Activated CD4-positive, alpha-beta T cell treated with anti-CD3 and anti-CD28 coated beads, Interleukin-2, amount 50 U/mL, for 48 hours (primary cell): ENCODE results near the gene PLEKHA8.

Experiments used
- DNase-seq, 2 experiments: peaks; one replicate each; pipeline ENCODE4 v3.0.0-alpha.2; 2020

The PLEKHA8 gene

DNA sequence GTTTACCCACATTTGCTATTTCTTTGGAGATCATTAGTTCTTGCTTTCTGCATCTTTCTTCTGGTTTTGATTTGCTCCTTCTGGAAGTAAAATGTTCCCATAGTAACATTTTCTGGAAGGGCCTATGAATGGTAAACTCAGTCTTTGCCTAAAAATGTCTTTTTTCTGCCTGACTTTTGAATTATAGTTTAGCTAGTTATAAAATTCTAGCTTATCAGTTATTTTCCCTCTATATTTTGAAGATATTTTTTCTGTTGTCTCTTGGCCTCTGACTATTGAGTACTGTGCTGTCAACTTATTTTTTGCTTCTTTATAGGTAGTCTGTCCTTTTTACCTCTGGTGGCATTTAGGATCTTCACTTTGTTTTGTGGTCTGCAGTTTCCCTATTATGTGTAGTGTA is 84.9 kb downstream of the PLEKHA8 start:
- DNase-seq = no peak

DNA sequence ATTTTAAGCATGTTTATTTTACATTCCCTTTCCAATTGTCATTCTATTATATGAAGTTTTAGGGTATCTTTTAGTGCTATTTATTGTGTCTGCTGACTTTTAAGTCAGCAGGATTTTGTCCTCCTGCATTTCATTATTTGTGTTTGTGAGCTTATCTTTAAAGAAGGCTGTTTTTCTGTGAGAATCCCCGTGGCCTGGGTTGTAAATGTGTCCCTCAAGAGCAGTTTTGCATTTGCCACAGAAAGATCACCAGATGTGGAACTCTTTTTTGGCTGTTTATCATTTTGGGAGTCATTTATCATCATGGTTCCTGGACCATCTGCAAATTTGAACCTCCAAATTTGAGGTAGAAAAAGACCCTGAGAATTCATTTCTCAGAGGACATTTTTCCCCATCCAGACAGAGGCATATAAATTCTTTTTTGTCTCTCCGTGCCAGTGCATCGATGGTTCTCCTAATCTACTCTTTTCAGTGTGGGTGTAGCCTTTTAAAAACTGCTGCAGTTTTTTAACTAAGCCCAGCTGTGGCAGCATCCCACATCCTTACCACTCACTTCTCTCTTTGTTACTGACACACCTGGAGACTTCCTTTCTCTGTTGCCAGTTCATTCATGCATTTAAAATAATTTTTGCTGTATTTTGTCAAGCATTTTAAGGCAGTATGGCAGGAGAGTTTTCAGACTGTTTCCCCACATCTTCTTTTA is 86.5 kb downstream of the PLEKHA8 start:
- no peak for DNase-seq

DNA sequence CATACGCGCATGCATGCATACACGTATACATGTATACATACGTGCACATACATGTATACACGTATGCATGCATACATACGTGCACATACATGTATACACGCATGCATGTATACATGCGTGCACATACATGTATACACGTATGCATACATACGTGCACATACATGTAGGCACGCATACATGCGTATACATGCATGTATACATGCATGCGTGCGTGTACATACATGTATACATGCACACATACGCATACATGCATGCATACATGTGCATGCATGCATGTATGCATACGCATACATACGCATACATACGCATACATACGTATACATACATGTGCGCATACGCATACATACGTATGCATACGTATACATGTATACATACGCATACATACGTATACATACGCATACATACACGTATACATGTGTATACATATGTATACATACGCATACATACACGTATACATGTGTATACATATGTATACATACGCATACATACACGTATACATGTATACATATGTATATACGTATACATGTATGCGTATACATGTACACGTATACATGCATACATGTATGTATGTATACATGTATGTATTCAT is 87.6 kb downstream of the PLEKHA8 start:
- no peak for DNase-seq

DNA sequence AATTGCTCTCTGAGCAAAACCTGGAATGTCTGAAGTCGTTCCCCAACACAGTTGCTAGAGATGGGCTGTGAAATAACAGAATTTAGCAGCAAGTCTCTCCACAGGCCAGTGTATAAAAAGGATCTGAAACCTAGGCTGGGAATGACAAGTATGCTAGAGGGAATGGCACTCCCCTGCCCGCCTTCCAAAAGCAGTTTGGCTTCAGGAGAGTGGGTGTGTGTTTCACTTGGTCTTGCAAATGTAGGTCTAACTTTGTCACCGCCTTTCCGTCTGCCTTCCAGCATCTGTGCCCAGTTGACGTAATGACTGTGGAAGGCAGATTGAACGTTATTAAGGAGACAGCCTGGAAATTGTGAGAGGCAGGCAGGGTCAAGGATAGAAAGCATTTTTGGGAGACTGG is 88.6 kb downstream of the PLEKHA8 start:
- DNase-seq = no peak

DNA sequence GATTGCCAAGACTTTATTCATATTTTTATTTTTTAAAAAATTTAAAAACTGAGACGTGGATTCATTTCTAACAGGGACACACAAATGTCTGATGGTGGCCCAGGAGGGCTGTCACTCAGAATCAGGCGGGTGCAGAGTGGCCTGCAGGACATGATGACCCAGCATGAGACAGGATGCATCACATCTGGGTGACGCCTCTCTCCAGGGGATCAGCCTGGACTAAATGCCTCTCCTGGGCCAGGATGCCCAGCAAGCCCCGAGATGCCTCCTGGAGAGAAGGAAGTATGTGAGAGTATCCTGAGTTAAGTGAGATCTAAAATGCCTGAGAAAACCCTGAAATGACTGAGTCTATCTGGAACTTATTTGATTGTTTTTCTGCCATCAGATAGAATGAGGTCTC is 89.7 kb downstream of the PLEKHA8 start:
- DNase-seq = no peak

DNA sequence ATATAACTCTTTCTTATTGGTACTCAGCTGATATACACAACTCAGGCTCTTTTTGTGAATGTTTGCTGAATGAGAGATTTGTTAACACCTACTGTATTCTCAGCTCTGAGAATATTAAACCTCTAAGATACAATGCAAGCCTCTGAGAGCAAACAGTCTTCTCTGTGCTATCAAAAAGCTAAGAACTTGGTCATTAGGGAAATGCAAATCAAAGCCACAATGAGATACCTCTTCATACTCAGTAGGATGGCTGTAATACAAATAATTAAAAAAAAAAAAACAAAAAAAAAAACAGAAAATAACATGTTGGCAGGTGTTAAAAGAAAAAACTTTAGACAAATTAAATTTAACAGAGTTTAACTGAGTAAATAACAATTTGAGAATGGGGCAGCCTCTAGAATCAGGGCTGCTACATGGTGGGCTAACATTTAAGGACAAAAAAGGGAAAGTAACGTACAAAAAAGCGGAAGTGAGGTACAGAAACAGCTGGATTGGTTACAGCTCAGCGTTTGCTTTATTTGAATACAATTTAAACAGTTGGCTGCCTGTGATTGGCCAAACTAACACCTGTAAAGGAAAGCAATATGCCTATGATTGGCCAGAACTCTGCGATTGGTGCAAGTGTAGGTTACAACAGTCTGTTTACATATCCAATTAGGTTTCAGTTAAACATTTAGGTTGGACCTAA is 91.8 kb downstream of the PLEKHA8 start:
- DNase-seq = no peak

DNA sequence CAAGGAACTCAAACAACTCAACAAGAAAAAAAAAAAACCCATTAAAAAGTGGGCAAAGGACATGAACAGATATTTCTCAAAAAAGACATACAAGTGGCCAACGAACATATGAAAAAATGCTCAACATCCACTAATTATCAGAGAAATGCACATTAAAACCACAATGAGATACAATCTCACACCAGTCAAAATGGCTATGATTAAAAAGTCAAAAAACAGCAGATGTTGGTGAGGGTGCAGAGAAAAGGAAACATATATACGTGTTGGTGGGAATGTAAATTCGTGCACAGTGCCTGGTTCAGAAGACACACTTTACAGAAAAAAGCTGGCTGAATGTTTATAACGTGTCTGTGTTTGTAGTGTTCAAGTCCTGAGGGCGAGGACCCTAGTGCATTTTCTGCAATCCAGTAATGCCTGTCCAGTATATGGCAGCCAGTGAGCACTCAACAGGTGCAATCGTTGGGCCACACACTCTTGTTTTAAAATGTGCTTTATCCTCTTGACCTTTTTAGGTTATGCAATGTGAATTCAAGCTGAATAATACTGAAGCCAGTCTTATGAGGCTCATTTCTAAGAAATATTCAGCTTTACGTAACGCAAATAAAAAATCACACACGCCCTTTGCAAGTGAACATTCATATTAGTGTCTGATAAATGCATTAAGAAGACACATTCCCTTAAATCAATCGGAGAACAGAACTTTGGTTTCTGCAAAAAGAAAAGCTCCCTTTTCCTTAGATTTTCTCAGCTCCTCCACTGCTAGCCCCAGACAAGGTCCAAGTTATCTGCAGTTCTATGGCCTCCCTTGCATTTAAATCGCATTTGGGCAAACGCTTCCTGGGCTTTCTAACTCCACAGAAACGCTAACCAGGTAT is 105.8 kb downstream of the PLEKHA8 start:
- no peak for DNase-seq

DNA sequence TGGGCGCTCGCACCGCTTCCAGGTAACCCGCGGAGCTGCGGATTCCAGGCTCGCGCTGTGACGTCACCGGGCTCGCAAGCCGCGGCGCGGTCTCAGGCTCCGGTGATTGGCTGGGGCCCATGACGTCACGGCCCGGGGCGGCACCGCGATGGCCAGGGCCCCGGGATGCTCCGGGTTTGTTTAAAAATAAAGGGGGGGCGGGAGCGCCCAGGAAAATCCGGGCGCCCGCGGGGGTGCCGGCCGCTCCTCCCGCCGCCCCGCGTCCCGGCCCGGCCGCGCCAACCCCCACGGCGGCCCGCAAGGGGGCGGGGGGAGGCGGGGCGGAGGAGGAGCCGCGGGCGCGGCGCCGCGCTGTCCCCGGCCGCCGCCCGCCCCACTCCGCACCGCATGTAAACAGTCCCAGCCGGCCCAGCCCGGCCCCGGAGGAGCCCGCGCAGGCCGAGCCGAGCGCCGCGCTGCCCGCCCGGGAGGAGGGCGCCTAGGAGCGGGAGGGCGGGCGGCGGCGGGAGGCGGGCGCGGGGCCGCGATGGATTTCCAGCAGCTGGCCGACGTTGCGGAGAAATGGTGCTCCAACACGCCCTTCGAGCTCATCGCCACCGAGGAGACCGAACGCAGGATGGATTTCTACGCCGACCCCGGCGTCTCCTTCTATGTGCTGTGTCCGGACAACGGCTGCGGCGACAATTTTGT is 106.5 kb downstream of the PLEKHA8 start, which contains the start of gene MTURN:
Gene MTURN (plus strand): TSS at position 376 of the 690 bp plus-strand sequence. CDS start 151 bp downstream, at position 527.
- DNase-seq = peak; percentile 82 to 86

DNA sequence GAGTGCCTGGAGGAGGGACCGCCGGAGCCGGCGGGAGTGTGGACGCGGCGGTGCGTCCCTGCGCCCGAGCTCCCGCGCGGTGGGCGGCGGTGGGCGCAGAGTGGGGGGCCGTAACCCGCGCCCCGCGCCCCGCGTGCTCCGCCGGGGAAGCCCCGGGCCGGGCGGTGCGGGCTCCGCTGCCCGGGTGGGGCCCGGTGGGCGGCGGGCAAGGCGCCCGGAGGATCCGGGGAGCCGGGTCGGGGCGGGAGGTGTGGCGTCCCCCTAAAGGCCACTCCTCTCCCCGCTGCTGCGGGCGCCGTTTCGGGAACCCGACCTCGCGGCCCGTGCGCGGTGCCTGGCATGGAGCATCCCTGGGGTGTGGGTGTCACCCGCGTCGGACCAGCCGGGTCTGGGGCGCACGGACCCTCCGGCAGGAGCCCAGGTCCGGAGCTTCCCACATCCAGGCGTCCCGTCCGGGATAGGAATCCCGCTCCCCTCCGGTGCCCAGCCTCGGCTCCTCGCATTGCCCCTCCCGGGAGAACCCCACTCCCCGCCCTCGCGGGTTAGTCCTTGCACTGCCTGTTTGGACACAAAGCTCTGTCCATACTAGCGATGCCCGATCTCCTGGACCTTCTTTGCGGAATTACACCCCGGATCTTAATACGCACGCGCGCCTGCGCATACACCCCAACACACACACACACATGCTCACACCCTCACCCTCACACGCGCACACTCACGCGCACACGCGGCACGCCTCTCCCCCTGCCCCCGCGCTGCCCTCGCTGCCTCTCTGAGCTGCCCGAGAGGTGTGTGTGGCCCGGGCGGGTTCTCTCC is 107.3 kb downstream of the PLEKHA8 start:
- DNase-seq = peak; percentile 57 to 66

DNA sequence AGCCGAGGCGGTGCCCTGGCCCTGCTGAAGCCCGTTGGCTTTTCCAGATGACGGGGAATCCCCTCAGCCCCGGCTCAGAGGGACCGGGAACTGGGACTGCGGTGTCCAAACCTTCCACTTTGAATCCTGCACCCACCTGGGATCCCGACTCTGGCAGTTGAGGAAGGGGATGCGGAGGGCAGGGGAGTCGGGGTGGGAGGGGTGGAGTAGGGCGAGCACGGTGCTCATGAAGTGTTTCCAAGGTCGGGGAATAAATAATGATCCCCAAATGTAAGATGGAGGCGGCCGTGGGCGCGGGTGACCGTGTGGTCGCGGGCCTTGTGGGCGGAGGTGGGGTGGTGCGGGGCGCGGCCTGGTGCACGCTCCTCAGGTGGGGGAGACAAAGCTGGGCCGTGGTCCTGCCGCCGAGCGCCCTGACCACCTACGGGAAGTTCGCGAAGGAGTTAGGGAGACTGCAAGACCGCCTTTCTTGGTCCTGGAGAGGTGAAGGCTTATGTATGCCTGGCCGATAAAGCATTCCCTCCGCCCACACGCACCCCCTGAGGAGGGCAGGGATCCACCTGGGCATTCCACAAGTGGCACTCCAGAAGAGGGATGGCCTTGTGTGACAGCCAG is 108.0 kb downstream of the PLEKHA8 start:
- DNase-seq = no peak

DNA sequence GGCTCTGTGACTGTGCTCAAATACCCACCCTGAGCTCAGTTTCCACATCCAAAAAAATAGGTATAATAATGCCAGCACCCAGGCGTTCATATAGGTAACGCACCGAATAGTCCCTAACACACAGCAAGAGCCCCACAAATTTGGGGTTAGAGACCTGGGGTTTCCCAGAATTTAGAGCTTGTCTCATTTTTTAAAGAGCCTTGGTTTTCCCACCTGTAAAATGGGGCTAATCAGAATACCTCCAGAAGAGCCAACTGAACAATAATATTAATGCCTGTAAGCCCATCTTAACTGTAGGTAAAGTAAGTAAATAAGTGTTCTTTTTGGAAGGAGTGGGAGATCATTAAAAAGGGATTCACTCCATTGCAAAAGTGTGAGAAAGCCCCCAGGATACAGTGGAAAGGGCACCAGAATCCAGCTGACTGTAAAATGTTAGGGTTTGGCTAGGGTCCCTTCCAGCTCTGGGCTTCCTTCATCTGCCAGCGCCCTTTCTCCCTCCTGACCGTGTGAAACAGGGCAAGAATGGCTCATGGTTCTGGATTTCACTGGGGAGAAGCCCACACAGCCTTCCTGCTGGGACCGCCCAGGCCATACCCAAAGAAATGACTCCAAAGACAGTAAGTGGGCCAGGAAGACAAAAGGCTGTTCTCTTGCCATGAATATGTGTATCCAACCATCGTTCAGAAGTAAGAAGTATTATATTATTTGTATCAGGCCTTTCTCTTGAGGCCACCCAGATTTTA is 108.7 kb downstream of the PLEKHA8 start:
- no peak for DNase-seq

DNA sequence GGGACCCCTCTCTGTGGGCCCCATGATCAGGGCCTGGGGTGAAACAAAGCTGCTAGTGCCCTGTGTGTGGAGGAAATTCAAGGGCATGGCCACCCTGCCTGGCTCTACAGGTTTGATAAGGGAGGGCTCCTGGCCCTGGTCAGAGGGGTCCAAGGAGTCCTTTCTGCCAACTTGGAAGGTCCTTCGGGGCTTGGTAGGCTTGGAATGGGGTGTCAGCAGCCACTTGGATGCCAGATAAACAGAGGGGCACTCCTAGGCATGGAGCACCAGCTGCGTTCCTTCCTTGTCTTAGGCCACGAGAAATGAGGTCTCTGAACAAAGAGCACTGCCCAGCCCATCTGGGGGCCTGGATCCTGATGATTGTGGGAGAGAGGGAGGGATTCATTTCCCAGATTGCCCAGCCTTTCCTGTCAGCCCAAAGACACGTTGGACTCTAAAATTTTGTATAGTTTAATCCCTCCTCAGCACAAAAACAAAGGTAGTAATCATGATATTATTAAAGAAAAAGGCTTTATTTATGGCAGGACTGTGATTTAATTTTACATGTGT is 111.7 kb downstream of the PLEKHA8 start:
- no peak for DNase-seq

DNA sequence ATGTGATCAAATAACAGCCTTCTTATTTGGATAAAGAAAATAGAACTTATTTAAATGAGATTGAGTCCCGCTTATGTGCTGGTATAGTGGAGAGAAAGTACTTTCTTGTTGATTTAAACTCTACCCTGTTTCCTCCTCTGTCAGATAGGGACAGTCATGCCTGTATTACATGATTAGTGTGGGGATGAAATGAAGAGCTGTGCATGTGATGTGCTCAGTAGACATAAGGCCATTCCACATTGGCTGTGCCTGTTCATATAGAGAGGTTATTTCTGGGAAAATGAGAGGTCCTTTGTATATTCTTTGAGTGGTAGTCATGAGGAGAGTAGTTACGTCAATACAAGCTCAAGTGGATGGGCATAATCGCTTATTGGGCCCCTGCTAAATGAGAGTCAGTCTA is 112.2 kb downstream of the PLEKHA8 start:
- DNase-seq = no peak

DNA sequence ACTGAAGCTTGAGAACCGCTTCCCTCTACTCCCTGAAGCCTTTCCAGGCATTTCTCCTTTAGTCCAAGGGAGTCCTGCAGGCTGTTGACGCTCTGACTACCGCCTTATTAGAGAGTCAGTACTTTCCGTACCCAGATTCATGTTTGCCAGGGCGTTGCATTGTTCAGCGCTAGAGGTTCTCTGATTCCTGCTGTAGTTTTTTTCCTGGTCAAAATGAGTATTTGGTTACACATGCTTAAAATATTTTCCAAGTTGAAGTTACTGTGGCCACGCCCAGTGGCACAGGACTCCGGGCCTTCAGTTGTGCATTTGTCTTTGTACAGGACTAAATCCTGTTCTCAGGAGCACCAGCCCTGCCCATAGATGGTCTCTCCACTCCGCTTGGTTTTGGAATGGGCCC is 114.5 kb downstream of the PLEKHA8 start:
- no peak for DNase-seq

DNA sequence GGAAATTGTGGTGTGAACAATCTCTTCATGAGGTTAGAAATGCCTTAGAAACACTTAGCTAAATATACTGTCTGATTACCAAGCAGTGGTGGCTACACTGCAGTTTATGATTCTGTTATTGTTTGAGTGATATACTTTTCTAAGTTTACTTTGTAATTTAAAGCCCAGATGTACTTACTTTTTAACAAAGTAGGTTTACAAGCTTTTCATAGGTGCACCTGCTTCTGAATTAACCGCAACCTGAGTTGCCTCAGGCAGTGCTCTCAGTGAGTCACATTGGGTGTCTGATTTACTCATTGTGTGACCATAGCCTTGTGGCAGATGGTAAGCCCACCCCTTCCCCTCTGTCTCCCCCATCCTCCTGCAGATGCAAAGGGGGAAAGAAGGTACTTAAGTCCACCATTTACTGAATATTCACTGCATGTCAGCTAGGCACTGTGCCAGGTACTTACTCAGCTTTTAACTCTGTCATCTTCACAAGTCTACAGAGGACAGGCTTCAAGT is 115.6 kb downstream of the PLEKHA8 start:
- no peak for DNase-seq

DNA sequence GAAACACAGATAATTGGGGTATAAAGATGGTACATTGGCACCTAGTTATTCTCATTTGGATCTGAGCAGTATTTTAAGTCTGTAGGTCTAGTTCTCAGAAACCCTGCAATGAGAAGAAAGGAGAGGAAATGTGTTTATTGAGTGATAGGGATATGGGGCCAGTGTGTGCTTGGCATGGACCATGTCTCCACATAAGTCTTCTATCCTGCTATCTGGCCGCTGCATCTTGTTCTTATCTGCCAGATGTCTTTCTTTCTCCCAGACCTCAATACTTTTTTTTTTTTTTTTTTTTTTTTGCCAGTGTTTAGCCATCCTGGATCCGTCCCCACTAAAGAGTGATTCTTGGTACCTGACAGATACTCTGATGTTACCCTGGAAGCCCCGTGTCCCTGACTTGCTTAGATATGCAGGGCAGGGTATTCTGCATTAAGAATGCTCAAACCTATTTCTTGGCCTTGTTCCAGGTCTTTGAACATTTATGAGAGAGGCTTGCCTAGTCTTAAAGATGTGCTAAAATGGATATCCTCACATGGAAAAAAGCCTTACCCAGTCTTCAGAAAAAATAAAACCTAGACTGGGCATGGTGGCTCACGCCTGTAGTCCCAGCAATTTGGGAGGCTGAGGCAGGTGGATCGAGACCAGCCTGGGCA is 116.6 kb downstream of the PLEKHA8 start:
- DNase-seq = no peak

DNA sequence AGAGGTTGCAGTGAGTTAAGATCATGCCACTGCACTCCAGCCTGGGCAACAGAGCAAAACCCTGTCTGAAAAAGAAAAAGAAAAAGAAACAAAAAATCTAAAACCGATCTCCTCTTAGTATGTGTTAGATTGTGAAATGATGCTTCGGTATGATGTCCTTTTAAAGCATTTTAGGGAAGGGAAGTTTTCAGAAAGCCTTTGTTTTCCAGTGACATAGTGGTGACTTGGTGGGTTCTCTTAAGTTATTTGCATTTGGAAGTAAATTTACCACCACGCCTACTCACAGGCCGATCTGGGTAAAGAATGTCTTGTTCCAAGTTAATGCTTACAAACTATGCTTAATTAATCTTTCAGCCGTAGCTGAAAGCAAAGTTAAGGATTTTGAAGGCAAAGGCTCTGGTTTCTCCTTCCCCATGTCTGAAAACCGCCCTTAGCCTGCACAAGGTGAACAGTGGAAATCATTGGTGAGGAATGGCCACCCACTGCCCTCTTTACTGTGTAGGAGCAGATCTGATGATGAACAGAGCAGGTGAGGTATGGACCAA is 117.3 kb downstream of the PLEKHA8 start:
- no peak for DNase-seq

DNA sequence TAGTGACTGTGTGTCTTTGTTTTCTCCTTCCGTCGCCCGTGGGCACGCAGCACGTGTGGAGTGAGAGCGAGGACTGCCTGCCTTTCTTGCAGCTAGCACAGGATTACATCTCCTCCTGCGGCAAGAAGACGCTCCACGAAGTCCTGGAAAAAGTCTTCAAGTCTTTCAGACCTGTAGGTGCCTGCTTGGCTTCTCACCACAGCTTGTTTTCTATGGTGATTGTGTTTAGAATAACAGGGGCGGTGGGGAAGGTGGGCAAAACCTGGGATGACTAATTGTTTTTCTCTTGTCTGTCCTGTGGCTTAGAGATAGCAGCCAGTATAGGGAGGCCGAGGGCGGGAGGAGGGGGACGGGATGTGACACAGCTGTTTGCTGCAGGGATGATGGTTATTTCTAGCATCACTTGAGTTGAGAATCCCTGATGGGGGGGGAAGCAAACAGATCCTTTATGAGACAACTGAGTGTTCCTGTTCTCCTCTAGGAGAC is 118.0 kb downstream of the PLEKHA8 start:
- DNase-seq = no peak

DNA sequence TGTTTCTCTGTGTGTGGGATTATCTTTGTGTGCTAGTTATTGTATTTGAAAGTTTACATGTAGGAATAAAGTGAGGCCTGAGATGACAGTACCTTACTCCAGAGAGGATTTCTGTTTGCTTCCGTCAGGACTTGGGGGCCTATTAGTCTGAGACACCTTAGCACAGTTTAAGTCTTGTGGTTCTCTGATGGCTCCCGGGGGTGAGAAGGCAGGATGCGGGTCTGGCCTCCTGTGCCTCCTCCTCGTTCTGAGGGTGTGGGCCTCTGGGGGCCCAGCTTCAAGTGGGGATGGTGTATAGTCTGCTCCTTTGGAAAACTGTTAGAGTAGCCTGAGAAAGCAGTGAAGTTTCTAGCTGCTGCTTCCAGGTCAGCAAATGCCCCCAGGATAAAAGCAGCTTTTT is 119.0 kb downstream of the PLEKHA8 start:
- DNase-seq = no peak
